Measurements from ENCODE around the gene CHFR.
"Not testable (repeated sequence)": the region's sequence is repeated elsewhere in the genome, so short reads cannot be mapped to it uniquely, and the experiment has no call there.

The CHFR gene

GRCh38 chr12:132813443-132813842 lies 74.0 kb downstream of the CHFR start:
- DNase-seq (ENCODE audit: low read depth in 2 of 3, low spot score in 2 of 3): no peak

- no peak for DNase-seq (ENCODE audit: low read depth in 2 of 3, low spot score in 2 of 3)
Observed at GRCh38 chr12:132812631-132813305, 74.6 kb downstream of the CHFR start.

- DNase-seq (ENCODE audit: low read depth in 2 of 3, low spot score in 2 of 3): not testable (repeated sequence)
Observed at GRCh38 chr12:132809391-132809790, 78.0 kb downstream of the CHFR start.

GRCh38 chr12:132807295-132808092 lies 79.9 kb downstream of the CHFR start:
- no peak for DNase-seq (ENCODE audit: low read depth in 2 of 3, low spot score in 2 of 3)

- peak in 1 of 3 experiments; percentile 7 for DNase-seq (ENCODE audit: low read depth in 2 of 3, low spot score in 2 of 3)
Observed at GRCh38 chr12:132806857-132807256, 80.5 kb downstream of the CHFR start.

- no peak for DNase-seq (ENCODE audit: low read depth in 2 of 3, low spot score in 2 of 3)
Observed at GRCh38 chr12:132804426-132804861, 83.0 kb downstream of the CHFR start.

- DNase-seq (ENCODE audit: low read depth in 2 of 3, low spot score in 2 of 3): no peak
Observed at GRCh38 chr12:132803888-132804287, 83.5 kb downstream of the CHFR start.

- no peak for DNase-seq (ENCODE audit: low read depth in 2 of 3, low spot score in 2 of 3)
Observed at GRCh38 chr12:132803125-132803524, 84.3 kb downstream of the CHFR start.

GRCh38 chr12:132801741-132802140 lies 85.7 kb downstream of the CHFR start:
- no peak for DNase-seq (ENCODE audit: low read depth in 2 of 3, low spot score in 2 of 3)

- no peak for DNase-seq (ENCODE audit: low read depth in 2 of 3, low spot score in 2 of 3)
Observed at GRCh38 chr12:132798836-132799235, 88.6 kb downstream of the CHFR start.

GRCh38 chr12:132797820-132798570 lies 89.4 kb downstream of the CHFR start:
- no peak for DNase-seq (ENCODE audit: low read depth in 2 of 3, low spot score in 2 of 3)

GRCh38 chr12:132795847-132796246 lies 91.6 kb downstream of the CHFR start:
- DNase-seq (ENCODE audit: low read depth in 2 of 3, low spot score in 2 of 3): no peak

- DNase-seq (ENCODE audit: low read depth in 2 of 3, low spot score in 2 of 3): not testable (repeated sequence)
Observed at GRCh38 chr12:132791940-132792339, 95.5 kb downstream of the CHFR start.

GRCh38 chr12:132789099-132789471 lies 98.3 kb downstream of the CHFR start:
- DNase-seq (ENCODE audit: low read depth in 2 of 3, low spot score in 2 of 3): no peak

GRCh38 chr12:132788375-132789098 lies 98.9 kb downstream of the CHFR start:
- DNase-seq (ENCODE audit: low read depth in 2 of 3, low spot score in 2 of 3): no peak

GRCh38 chr12:132787877-132788276 lies 99.5 kb downstream of the CHFR start:
- no peak for DNase-seq (ENCODE audit: low read depth in 2 of 3, low spot score in 2 of 3)

GRCh38 chr12:132786192-132786591 lies 101.2 kb downstream of the CHFR start:
- no peak for DNase-seq (ENCODE audit: low read depth in 2 of 3, low spot score in 2 of 3)

- no peak for DNase-seq (ENCODE audit: low read depth in 2 of 3, low spot score in 2 of 3)
Observed at GRCh38 chr12:132784580-132784979, 102.8 kb downstream of the CHFR start.

GRCh38 chr12:132783917-132784531 lies 103.4 kb downstream of the CHFR start:
- no peak for DNase-seq (ENCODE audit: low read depth in 2 of 3, low spot score in 2 of 3)
